NCI-H2227 (cell line): ENCODE measurements around the gene CCDC33.

Source experiments
- DNase-seq: peaks from one replicate; lab custom pipeline; 2025; ENCODE audit not compliant: unreplicated experiment; lab: John Stamatoyannopoulos, UW

The CCDC33 gene

DNA sequence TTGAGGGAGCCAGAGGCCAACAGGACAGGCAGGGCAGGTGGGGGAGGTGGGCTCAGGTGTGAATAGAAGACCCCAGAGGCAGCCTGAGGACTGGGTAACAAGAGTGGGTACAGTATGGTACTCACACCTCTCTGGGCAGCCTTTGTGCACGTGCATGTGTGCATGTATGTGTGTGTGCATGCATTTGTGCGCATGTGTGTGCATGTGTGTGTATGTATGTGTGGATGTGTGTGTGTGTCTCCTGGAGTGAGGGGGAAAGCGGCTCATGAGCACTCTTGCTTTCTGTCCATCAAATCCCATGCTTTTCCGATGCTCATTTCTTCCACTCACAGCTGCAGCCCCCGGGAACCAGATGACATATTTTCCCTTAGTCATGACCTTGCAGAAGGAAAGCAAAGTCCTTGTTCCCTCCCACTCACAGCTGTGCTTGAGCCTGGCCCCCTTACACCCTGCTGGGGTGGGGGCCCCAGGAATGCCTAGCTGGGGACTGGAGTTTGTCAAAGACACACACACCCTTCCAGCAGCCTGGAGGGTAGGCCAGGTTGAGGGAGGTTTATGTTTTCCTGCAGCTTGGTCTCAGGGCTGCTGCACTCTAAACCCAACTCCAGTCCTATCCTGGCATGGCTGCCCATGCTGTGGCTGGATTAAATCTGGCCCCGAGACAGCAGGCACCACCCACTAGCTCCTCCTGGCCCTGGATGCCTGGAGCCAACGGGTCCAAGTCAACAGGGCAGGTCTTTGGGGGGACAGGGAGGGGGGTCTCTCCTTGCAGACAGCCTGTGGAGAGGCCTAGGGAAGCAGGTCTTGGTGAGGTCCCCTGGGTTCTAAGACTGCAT is 22.5 kb downstream of the CCDC33 start:
- peak; percentile 16 for DNase-seq

DNA sequence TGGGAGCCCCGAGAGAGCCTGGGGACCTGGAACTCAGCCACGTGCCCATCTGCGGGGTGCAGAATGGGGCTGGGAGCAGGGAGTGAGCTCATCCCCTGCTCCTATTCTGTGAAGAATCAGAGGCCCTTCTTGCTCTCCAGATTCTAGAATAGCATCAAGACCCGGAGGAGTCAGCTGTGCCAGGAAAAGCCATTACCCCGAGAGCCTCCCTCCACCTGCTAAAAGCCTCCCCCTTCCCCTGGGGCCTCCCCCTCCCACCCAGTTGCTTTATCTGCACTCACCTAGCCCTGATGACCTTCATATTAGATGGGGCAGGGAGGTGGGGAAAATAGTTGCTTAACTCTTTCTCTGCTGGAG is 23.1 kb downstream of the CCDC33 start:
- DNase-seq, result peak; percentile 40

DNA sequence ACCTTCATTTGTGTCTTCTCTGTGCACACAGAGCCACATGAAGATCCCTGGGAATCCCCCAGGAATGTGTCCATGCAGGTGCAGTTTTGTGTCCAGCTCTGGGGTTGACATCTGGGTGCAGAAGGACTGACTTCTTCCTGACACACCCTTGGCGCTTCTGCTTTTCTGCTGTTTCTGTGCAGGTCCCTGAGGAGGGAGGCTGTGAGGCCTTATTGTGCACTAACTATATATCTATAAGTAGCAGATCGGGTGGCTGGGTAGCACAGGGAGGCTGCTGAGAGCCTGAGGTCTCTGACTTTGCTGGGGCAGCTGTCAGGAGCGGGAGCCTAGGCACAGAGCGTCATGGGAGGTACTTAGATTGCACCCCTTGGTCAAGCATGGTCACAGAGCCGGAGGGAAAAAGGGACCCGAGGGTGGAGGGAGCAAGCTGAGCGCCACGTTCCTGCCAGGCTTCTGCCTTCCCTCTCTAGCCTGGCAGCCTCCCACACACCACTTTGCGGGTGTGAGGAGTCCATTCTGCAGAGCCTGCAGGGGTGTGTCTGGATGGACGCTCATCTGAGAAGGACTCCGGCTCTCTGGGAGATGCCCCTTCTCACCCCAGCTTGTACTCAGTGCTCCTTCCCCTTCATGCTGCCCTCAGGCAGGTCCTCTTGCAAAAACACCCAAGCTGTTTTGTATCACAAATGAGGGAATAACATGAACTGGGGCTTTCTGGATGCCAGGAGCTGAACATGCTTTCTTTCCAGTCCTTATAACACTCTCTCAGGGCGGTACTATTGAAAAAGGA is 23.9 kb downstream of the CCDC33 start:
- no peak for DNase-seq

DNA sequence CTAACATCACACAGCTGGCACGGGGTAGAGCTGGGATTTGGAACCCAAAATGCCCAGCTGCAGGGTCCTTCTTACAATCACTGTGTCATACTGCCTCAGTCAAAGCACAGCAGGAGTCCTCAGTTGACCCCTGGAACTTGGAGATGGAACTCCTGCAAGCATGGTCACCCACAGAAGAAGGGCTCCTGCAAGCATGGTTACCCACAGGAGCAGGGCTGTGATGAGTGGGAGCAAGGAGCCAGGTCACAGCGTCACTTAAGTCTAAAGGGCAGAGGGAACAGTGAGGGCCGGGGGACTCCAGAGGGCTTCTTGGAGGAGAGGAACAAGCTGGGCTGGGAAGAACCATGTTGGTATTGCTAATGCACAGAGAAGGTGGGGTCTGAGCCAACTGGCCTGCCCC is 24.9 kb downstream of the CCDC33 start:
- DNase-seq, result no peak

DNA sequence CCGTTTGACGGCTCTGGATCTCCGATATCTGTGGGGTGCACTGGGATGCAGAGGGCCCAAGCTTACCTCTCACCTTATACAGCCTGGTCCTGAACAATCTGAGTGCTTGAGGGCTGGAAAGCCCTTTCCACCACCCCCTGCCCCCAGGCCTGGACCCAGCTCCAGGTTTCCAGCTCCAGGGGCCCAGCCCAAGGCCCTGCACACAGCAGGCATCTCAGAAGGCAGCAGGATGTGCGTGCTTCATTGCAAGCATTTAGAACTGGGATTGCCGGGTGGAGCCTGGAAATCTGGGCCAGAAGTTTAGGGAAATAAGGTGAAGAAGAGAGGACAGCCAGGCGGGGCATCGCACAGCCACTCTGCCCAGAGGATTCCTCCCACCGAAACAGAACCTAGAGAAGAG is 25.6 kb downstream of the CCDC33 start:
- no peak for DNase-seq

DNA sequence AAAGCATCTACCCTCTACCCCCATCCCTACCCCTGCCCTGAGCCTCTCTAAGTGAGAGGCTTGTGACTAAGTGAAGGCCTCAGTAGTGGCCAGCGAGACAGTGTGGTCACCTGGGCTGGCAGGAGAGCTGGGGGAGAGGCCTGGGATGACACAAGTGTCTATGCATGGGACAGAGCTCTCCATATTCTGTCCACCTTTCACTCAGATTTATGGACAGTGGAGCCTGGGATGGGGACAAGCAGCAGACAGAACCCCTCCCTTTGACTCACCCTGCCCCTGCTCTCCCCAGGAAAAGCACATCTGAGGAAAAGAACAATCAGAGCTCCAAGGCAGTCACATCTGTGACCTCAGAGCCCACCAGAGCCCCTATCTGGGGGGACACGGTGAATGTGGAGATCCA is 26.0 kb downstream of the CCDC33 start:
- no peak for DNase-seq

DNA sequence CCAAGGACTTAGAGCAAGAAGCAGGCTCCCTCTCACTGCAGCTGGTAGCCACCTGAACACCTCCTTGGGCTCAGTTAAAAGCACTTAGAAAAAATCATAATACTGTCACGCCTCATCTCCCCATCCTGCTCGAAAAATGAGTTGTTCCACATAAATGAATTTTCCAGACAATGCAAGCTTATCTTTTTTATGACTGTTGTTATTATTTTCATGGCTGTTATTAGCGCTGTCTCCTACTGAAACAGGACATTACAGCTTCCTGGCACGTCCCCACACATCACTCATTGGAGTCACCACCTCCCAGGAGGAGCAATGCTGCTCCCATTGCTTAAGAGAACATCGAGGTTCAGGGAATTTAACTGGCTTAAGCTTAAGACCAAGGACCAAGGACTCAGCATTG is 26.5 kb downstream of the CCDC33 start:
- peak; percentile 17 for DNase-seq

DNA sequence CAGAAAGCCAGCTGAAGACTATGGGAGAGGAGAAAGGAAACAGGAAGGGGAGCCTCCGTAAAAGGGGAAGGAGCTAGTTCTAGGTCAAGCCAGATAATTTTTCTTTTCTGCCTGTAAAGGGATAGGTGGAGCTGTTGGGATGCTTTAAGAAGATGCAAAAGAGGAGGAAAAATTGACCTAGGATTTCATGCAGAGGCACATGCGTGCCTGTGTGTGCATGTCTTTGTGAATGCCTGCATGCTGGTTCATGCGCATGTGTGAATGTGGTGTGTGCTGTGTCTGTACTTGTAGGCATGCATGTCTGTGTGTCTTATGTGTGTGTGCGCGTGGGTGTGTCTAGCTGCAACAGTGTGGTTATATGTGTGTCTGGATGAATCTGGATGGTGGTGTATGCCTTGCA is 27.3 kb downstream of the CCDC33 start:
- no peak for DNase-seq

DNA sequence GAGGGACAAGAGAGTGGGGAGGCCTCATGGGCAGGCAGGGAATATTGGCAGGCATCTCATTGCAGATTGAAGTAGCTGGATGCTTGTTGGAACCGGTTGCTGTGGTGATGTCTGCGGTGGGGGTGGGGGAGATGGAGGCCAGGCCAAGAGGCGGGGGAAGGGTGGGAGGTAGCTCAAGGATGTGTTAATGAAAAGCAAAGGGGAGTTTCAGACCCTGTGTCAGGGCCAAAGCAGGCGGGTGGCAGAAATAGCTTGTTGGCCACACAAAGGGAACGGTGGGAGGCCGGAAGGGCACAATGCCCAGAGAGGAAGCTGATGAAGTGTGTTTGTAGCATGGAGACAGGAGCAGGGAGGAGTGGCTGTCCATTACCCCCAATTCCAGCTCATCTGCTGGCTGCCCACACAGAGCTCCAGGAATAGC is 28.0 kb downstream of the CCDC33 start:
- DNase-seq, result peak; percentile 71

DNA sequence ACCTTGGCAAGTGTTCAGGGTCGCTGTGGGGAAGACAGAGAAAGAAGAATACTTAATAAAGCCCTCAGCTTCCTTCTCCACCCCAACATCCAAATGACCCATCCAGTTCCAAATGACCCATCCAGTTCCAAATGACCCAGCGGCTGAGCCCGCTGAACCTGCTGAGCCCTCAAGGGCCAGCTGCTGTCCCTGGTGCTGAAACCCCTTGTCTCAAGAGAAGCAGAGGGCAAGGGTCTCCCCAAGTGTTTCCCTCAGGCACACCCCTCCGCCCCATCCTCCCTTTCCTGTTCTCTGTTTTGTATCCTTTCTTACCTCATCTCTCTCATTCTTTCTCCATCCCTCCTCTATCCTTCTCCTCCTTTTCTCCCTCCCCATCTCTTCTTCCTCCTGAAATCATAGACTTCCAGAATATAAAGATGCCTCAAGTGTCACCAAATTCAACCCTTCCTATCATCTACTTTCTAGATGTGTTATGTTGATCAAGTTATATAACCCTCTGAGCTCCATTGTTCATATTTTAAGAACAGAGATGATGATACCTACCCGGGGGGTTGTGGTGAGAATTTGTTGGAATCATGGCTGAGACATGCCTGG is 29.0 kb downstream of the CCDC33 start:
- DNase-seq, result no peak

DNA sequence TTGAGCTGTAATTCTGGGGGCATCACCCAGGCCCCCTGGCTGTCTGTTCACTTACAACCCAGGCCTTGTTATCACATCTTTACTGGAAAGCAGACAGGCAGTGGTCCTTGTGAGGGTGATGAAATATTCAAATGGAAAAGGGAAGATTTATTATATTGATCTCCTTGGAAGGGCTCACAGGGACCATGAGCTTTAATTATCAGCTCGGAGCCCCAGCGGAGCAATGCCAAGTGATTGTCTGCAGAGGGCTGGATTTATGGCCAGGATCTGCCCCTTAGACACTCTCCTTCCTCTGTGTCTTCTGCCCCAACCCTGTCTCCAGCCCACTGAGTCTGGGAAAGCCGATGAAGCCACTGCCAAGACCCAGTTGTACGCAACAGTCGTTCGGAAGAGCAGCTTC is 31.9 kb downstream of the CCDC33 start:
- DNase-seq, result no peak

DNA sequence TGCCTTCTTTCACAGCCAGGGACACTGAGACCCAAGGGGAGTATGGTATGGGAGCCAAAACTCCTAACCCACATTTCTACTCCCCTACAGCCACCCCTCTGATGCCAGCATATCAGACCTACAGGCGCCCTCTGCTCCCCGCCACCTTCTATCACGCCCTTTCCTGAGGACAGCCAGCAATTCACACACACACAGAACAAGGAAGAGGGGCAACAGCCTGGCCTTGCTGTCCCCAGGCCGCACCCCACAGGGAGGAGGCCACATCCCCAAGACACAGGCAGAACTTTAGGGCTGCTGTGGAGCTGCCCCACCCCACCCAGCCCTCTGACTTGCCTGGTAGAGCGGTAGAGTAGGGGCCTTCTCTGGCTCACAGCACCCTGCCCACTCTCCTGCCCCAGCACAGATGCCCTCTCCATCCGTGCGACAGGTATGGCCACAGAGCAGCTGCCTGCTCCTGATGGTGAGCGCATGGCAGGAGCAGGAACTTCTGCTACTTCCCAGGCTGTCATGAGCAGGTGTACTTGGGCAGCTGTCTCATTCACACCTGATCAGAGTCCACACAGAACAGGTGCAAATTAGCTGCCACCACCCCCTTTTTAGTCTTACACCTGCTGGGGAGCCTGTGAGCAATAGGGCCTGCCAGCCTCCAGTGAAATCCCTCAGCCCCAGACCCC is 33.4 kb downstream of the CCDC33 start:
- DNase-seq, result no peak

DNA sequence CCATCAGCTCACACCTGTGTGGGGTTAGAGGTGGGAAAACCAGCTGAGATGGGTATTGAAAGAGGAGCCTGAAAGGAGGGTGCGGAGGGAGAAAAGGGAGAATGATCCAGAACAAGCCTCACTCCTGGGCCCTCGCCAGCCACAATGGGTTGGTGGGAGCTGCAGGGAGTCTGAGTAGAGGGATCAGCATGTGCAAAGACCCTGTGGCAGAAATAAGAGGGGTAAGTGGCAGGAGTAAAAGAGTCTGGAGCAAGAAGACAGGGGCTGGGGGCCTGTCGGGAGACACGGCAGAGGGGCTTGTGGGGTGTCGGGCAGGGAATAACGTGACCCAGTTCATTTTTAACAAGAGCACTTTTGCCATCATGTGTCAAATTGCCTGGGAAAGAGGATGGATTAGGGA is 34.0 kb downstream of the CCDC33 start:
- DNase-seq, result no peak

DNA sequence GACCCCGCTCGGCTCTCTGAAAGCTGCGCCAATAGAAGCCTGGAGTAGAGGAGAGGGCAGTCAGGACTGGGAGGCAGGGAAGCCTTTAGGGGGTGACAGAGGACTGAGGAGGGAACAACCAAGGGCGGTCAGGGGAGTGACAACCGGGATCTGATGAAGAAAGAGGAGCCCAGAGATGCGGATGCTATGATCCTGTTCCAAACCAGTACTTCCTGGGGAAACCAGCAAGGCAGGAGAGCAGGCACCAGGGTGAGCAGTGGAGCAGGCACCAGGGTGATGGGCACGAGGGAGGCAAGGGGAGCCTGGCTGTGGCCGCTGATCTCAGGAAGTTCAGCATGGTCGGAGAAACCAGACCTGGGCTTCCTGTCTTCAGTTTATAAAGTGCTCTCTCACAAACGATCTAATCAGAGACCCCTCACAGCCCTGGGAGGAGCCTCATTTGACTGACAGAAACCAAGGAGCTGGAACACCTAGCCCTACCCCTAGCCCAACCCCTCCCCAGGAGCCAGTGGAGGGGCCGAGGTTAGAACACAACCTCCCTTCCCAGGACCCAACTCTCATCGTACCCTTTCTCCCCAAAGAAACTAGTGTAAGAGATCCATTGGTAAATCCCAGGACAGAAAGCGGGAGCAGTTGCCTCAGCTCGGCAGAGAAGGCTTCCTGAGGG is 34.9 kb downstream of the CCDC33 start:
- no peak for DNase-seq

DNA sequence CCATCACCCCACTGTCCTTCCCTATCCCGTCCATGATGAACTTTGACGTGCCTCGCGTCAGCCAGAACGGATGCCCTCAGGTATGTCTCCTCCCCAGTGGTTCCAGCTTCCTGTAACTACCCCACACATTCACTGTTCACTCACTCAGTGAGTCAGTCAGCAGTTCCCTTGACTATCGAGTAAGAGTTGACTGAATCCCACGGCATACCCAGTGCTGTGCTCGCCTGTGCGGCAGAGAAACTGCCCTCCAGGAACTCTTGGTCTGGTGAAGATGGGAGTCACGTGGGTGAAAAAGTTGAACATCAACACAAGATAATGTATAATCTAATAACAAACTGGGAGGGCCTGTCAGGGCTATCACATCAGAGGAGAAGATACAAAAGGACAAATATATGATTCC is 36.7 kb downstream of the CCDC33 start:
- DNase-seq, result no peak

DNA sequence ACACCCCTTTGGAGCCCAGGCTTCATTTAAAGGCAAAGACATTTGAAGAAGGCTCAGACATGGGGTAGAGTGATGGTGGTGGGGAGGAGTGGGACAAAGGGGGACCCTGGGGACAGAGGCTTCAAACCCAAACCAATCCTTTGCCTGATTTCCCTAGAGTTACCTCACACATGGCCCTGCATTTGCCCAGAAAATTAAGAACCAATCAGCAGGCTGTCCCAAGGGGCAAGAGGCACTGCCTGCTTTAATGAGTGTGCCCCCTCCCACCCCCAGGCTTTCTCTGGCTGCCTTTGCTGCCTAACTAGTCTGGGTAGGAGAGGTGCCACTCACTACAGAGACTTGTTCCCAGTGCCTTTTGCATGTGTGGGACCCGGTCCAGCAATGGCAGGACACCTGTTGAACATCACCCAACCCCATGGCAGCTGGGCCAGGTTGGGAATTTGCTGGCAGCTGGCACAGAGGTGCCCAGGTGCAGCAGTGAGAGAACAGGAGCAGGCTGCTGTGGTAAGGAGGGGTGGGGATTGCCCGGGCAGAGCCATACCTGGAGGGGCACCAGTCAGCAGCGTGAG is 38.4 kb downstream of the CCDC33 start:
- DNase-seq, result no peak

DNA sequence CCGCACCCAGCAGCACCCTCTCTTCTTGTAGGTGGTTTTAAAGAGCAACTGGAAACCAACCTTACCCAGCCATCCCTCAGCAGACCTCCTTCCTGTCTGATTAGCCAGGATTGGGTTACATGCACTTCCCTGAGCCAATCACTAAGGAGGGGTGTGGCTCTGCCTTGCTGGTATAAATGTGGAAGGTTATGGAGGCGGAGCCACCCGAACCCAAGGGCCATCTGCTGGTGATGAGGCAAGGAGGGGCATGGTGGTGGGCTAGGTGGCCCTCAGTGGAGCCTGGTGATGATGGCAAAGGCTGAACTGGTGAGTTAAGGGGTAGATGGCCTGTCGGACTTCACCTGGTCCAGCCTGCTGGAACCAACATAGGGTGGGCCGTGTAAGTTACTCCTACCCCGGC is 39.8 kb downstream of the CCDC33 start:
- no peak for DNase-seq

DNA sequence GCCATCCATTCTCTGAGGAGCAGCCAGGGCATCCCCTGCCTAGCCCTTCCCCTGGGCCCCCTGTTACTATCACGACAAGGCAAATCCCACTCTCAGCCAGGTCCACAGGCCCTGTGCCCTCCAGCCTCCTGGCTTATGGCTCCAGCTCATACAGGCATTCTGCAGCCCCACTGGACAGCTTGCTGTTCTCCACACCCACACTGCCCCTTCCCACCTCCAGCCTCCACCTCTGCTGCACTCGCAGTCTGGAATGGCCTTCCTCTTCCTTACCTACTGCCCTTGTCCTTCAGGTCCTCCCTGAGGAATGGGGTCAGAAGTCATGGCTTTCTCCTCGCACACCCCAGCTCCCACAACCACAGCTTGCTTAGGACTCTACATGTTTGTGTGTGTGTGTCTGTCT is 40.4 kb downstream of the CCDC33 start:
- DNase-seq, result no peak

DNA sequence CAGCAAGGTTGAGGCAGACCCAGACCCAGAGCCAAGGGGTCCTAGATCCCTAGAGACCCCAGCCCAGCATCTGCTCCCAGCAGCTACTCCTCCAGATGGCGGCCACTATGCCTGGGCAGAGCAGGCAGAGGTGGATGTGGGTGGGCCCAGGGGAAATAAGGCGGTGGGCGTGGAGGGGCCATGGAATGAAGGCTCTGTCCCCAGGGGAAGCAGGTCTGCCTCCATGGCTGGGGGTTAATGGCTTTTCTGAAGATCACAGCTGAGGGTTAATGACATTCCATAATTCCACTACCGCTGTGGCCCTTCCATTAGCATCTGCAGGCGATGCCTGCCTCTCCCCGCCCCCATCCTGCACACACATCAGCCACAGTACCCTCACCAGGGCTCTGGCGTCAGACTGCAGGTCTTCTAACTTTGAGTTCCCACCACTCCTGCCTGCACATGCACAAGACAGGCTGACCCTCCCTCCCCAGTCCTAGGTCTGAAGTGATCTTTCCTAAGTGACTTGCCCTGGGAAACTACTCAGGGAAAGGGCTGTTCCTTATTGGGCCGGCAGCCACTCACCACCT is 41.2 kb downstream of the CCDC33 start:
- DNase-seq, result no peak

DNA sequence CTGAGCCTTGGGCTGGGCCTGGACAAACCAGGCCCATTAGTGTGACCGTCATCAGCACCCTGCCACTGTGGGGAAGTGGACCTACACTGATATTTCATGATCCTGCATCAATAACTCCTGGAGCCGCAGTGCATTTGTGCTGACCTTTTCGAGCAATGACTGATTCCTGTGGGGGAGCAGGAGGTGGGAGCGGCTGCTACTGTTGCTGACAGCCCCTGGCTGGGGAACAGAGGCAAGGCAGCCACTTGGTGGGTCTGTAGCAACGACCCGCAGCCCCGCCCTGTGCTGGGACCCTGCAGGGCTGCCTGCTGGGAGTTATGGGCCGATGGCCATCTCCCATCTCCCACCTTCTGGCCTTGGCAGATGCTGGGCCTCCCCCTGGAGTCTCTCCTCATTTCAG is 42.1 kb downstream of the CCDC33 start:
- DNase-seq, result no peak
